AG09319 (cell line): ENCODE data around the gene SARDH.

Experiments used
- DNase-seq: peaks from one replicate; pipeline ENCODE4 v3.0.0-alpha.2; 2010; ENCODE audit warnings: low read depth; ENCODE audit errors: extremely low read depth
- CTCF ChIP-seq: IDR thresholded peaks from 2 replicates; pipeline ENCODE4 v1.5.1; 2011; ENCODE audit warnings: low read depth, mild to moderate bottlenecking, inconsistent platforms, low read length, moderate library complexity

The SARDH gene

GRCh38 chr9:133739408-133740280 is 1.5 kb upstream of the SARDH start:
- no peak for TF ChIP-seq CTCF
- no peak for DNase-seq

GRCh38 chr9:133738640-133739225 is 581 bp upstream of the SARDH start:
- DNase-seq = no peak
- TF ChIP-seq CTCF = no peak

GRCh38 chr9:133737071-133737773 is 930 bp downstream of the SARDH start:
- no peak for DNase-seq
- no peak for TF ChIP-seq CTCF

- no peak for DNase-seq
- TF ChIP-seq CTCF = no peak
Observed at GRCh38 chr9:133735931-133736330, 2.2 kb downstream of the SARDH start.

- DNase-seq = no peak
- TF ChIP-seq CTCF = no peak
Observed at GRCh38 chr9:133735415-133735775, 2.8 kb downstream of the SARDH start.

GRCh38 chr9:133734590-133735414 is 3.4 kb downstream of the SARDH start:
- no peak for TF ChIP-seq CTCF
- no peak for DNase-seq
